Naive thymus-derived CD8-positive, alpha-beta T cell (primary cell): ENCODE data around the gene FBXO41. TPM values are rescaled to one million over a fixed set of nuclear protein-coding genes. Genes with fewer than 3 reads are reported as not detected.

ENCODE experiments used
- ATAC-seq, 2 donors: fragments of 150-1000 bp; cut with Tn5 transposase in 1 of 2; sonication (Bioruptor Pico), chemical (Tn5 transposase) in 1 of 2; 1 replicate in 1 of 2; 2 replicates in 1 of 2; pipeline ENCODE4 v1.10.0; 2021; ENCODE audit warnings: mild to moderate bottlenecking in 2 of 2, moderate library complexity in 2 of 2
- POLR2A ChIA-PET: fragments of 350-600 bp; sonication (Branson Sonifier 250); formaldehyde crosslinking; loops from one replicate; lab custom pipeline; 2021; ENCODE audit warnings: antibody characterized with exemption; lab: Charles Lee
- DNase-seq, 10 donors: peaks; one replicate each; pipeline versions ENCODE4 v3.0.0 to v3.0.0-alpha.2; 2020 to 2022
- H3K27ac Mint-ChIP-seq, 10 donors: one replicate each; pipeline ENCODE4 v1.8.0; 2020 to 2022; ENCODE audit warnings: mild to moderate bottlenecking in 10 of 10, mixed read lengths in 10 of 10, moderate library complexity in 4 of 10, inconsistent platforms in 1 of 10
- H3K27me3 Mint-ChIP-seq, 5 donors: one replicate each; pipeline ENCODE4 v1.8.0; 2021 to 2022; ENCODE audit warnings: mixed read lengths in 5 of 5
- H3K36me3 Mint-ChIP-seq, 3 donors: one replicate each; pipeline ENCODE4 v1.8.0; 2020 to 2022; ENCODE audit warnings: mixed read lengths in 3 of 3, mild to moderate bottlenecking in 2 of 3, inconsistent platforms in 1 of 3
- H3K4me1 Mint-ChIP-seq, 4 donors: one replicate each; pipeline ENCODE4 v1.8.0; 2021 to 2022; ENCODE audit warnings: mixed read lengths in 4 of 4
- H3K4me3 Mint-ChIP-seq, 10 donors: one replicate each; pipeline ENCODE4 v1.8.0; 2020 to 2022; ENCODE audit warnings: mild to moderate bottlenecking in 10 of 10, mixed read lengths in 10 of 10, moderate library complexity in 6 of 10, inconsistent platforms in 1 of 10
- H3K9me3 Mint-ChIP-seq, 9 donors: one replicate each; pipeline ENCODE4 v1.8.0; 2020 to 2022; ENCODE audit warnings: mixed read lengths in 9 of 9, mild to moderate bottlenecking in 3 of 9, inconsistent platforms in 1 of 9, moderate library complexity in 1 of 9
- polyA plus RNA-seq, 3 donors: library from polyadenylated mRNA; unstranded; fragments of 300-500 nt; fragmentation: Illumina TruSeq; gene quantifications; one replicate each; pipeline ENCODE4 v1.2.3, GENCODE V29; 2021
- total RNA-seq, 8 experiments: library from RNA in 2 of 8; stranded (reverse) in 2 of 8; gene quantifications; one replicate each; pipeline ENCODE4 v1.2.3 and lab custom pipeline; 2021 to 2026

FBXO41 gene
- total and polyA plus RNA-seq, 5 experiments from 2014 or later = 1.0 to 28.0 (median 2.7) TPM

DNA sequence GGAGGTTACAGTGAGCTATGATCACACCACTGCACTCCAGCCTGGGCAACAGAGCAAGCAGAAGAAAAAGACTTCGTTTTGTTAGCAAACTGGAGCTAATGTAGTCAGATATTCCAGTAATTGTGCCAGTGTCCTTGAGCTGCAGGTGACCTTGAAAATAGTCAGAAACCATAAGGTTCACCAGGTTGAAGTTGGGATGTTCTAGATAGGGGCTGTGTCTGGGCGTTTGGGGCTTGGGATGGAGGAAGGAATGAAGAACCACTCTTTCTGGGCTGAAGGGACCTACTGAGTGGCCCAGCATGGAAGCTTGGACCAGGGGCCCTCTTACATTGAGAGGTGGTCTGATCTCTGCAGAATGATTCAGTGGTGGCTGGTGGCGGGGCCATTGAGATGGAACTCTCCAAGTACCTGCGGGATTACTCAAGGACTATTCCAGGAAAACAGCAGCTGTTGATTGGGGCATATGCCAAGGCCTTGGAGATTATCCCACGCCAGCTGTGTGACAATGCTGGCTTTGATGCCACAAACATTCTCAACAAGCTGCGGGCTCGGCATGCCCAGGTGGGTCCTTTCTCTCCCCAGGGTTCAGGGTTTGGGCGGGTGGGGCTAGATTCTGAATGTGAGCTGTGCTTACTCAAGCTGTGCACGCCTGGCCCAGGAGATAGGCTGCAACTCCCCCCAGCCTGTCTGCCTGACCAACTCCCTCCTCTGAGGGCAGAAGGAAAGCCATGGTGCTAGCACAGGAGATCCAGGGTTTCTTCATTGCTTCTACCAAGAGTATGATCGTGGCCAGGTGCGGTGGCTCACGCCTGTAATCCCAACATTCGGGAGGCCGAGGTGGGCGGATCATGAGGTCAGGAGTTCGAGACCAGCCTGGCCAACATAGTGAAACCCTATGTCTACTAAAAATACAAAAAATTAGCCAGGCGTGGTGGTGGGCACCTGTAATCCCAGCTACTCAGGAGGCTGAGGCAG lies 33.1 kb downstream of the FBXO41 start:
- Mint-ChIP-seq H3K4me1 (peaks cover 0 to 13% (median 4%) of the 10 kb centered on the region in 4 donors), H3K36me3 (peaks cover 0 to 83% (median 20%) of the 10 kb centered on the region in 3 donors), H3K4me3 (no peak overlapping the region), H3K27ac (peak overlapping the region in 3 of 10 donors; percentile 34 to 65 (median 62)), H3K27me3 (no peaks in the 10 kb centered on the region), H3K9me3 (no peaks in the 10 kb centered on the region)
- no peak for ATAC-seq
- POLR2A ChIA-PET = interaction anchor here (0.7 kb wide), 1 partner anchor 33 kb away, joined by 3 read pairs; the partner anchor contains the start of gene FBXO41
- no peak for DNase-seq

DNA sequence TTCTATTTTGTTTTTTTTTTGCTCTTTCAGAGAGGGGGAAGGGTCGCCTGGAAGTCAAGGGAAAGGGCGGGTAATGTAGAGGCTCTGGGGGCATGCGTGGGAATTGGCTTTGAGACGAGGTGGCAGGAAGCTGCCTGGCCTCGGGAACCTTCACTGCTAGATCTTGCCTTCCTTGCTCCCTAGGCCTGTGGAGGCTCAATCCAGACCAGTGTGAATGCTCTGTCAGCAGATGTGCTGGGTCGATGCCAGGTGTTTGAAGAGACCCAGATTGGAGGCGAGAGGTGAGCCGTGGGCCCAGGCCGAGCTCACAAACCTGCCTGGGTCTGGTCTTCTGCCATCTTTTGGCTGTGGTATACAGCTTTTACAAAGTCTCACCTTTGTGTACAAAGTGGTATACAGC lies 34.6 kb downstream of the FBXO41 start:
- POLR2A ChIA-PET = no interaction called here
- Mint-ChIP-seq H3K27me3 (no peaks in the 10 kb centered on the region), H3K4me3 (no peak overlapping the region)

DNA sequence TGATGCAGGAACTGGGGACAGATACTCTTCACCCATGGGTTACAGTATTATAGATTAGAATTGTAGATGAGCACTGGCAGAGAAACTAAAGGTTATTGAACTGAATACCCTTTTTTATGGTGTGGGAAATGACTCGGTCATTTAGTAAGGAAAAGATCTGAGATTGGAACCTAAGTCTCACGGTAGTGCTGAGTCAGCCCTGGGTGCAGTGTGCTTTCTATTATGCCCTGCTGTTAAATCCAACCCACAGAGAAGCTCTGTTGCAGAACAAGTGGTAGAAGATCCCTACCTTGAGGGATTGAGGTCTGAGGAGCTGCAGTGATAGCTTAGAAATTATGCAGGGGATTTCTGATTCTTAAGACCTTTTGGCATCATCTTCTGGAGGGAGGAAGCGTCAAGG lies 37.4 kb downstream of the FBXO41 start:
- H3K4me3 Mint-ChIP-seq = no peak overlapping the region
- no peaks in the 10 kb centered on the region for H3K9me3 Mint-ChIP-seq
- peak overlapping the region in 7 of 10 donors; percentile 5 to 80 (median 52) for H3K27ac Mint-ChIP-seq
- no peaks in the 10 kb centered on the region for H3K27me3 Mint-ChIP-seq
- peaks cover 0 to 97% (median 35%) of the 10 kb centered on the region in 3 donors for H3K36me3 Mint-ChIP-seq
- POLR2A ChIA-PET = no interaction called here
- H3K4me1 Mint-ChIP-seq = peaks cover 0 to 20% (median 8%) of the 10 kb centered on the region in 4 donors
- no peak for DNase-seq
- no peak for ATAC-seq

More for the DNA sequence above, 34.6 kb downstream of the FBXO41 start:
- peak overlapping the region in 4 of 10 donors; percentile 43 to 53 (median 48) for H3K27ac Mint-ChIP-seq
- ATAC-seq = no peak
- H3K4me1 Mint-ChIP-seq = peaks cover 0 to 15% (median 7%) of the 10 kb centered on the region in 4 donors
- peaks cover 0 to 98% (median 28%) of the 10 kb centered on the region in 3 donors for H3K36me3 Mint-ChIP-seq
- H3K9me3 Mint-ChIP-seq = no peaks in the 10 kb centered on the region
- no peak for DNase-seq

DNA sequence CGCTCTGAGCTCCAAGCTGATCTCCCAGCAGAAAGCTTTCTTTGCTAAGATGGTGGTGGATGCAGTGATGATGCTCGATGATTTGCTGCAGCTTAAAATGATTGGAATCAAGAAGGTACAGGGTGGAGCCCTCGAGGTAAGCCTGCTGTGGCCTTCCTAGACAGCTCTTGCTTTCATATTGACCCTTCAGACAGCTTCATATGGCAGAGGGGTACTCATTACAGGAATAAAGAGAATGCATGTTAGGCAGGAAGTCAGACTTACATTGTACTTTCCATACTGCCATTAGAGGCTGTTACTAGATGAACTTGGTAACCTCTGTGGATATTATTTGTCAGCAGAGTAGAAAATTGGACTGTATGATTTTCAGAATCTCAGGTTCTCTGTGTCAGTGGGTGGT lies 39.7 kb downstream of the FBXO41 start:
- POLR2A ChIA-PET = interaction anchor here (0.7 kb wide), 1 partner anchor 152 kb away, joined by 3 read pairs; no protein-coding TSS in a partner anchor
- no peak for ATAC-seq
- peaks cover 4 to 28% (median 8%) of the 10 kb centered on the region in 4 donors for H3K4me1 Mint-ChIP-seq
- no peaks in the 10 kb centered on the region for H3K9me3 Mint-ChIP-seq
- no peak overlapping the region for H3K4me3 Mint-ChIP-seq
- peaks cover 0 to 97% (median 28%) of the 10 kb centered on the region in 3 donors for H3K36me3 Mint-ChIP-seq
- DNase-seq = no peak
- H3K27ac Mint-ChIP-seq = peak overlapping the region in 2 of 10 donors; percentile 3 to 49
- no peaks in the 10 kb centered on the region for H3K27me3 Mint-ChIP-seq

DNA sequence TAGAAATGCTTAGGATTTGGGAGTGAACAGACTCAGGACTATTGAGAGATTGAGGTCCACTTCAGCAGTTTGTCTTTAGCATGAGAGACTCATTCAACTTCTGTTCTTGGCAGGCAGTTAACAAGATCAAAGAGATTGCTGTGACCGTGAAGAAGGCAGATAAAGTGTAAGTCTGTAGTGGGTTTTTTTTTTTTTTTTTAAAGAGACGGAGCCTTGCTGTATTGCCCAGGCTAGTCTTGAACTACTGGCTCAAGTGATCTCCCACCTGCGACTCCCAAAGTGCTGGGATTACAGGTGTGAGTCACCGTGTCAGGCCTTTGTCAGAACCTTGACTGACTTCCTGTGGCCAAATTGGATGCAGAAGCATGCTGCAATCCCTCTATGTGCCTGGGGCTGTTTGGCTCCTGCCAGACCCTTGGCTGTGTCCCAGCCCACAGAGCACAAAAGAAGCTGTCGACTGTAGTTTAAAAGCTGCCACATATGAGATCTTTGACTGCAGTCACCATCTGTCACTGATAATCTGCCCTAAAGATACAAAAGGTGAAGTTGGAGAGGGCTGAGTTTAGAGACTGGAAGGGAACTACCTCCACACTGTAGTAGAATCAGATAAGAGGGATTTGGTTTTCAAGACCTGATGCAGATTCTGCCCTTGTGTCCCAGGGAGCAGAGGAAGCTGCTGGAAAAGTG lies 40.3 kb downstream of the FBXO41 start:
- POLR2A ChIA-PET = interaction anchor here (0.7 kb wide), 1 partner anchor 152 kb away, joined by 3 read pairs; no protein-coding TSS in a partner anchor
- H3K4me3 Mint-ChIP-seq = no peak overlapping the region
- ATAC-seq = no peak
- H3K36me3 Mint-ChIP-seq = peaks cover 0 to 96% (median 26%) of the 10 kb centered on the region in 3 donors
- DNase-seq = no peak
- no peaks in the 10 kb centered on the region for H3K27me3 Mint-ChIP-seq
- H3K27ac Mint-ChIP-seq = peak overlapping the region in 3 of 10 donors; percentile 34 to 49 (median 49)
- H3K9me3 Mint-ChIP-seq = no peaks in the 10 kb centered on the region
- peaks cover 7 to 34% (median 11%) of the 10 kb centered on the region in 4 donors for H3K4me1 Mint-ChIP-seq

DNA sequence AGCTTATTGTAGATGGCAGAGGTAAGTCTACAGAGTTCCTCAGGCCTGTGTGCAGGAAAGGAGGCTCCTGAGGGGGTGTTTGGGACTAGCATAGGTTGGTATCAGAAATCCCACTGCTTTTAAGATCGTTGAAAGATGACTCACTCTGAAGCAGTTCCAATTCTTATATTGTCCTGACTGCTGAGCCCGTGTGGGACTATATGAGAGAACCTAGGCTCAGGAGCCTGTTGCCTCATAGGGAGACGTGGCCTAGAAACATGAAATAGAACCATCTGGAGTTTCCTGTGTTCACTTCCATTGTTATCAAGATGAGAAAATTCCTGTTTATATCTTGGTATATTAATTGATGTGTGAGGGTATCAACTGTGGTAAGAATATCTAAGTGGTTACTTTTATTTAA lies 44.5 kb downstream of the FBXO41 start:
- POLR2A ChIA-PET = interaction anchor here (0.6 kb wide), 1 partner anchor 163 kb away, joined by 5 read pairs; no protein-coding TSS in a partner anchor
- H3K9me3 Mint-ChIP-seq = no peaks in the 10 kb centered on the region
- peaks cover 0 to 73% (median 7%) of the 10 kb centered on the region in 3 donors for H3K36me3 Mint-ChIP-seq
- DNase-seq = no peak
- no peak overlapping the region for H3K4me3 Mint-ChIP-seq
- peaks cover 21 to 56% (median 45%) of the 10 kb centered on the region in 4 donors for H3K4me1 Mint-ChIP-seq
- no peaks in the 10 kb centered on the region for H3K27me3 Mint-ChIP-seq
- H3K27ac Mint-ChIP-seq = peak overlapping the region in 3 of 10 donors; percentile 6 to 76 (median 22)
- ATAC-seq = no peak

DNA sequence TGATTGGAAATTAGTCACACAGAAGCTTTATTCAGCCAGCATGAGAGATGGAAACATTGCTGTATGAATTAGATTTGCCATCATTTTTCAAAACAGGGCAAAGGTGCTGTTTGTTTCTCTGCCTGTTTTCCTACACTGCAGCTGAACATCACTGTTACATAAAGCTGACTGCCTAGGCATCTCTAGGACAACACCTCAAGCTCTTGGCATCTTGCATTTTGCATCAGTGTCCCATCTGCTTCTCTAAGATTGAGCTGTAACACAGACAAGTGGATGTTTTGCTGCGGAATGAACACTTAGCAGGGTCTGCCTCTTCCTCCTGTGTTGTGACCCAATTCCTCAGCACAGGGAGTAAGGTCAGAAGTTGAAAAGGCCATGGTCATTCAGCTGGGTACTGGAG lies 45.3 kb downstream of the FBXO41 start:
- H3K27ac Mint-ChIP-seq = peak overlapping the region in 6 of 10 donors; percentile 15 to 76 (median 52)
- POLR2A ChIA-PET = no interaction called here
- peaks cover 23 to 60% (median 48%) of the 10 kb centered on the region in 4 donors for H3K4me1 Mint-ChIP-seq

DNA sequence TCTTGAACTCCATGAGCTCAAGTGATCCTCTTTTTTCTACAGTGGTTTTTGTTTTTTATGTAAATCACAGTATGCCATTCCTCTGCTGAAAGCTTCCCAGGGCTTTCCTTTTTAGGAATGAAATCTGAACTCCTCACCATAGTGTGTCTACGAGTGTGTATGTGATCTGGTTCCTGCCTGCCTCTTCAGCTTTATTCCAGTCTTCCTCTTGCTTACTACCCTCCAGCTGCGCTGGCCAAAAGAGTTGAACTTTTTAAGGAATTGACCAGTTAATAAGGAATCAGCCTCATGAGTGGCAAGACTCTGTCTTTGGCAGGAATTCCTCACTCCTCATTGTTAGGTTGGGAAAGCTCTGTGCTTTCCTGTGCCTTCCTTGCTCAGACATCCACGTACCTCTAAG lies 46.1 kb downstream of the FBXO41 start:
- Mint-ChIP-seq H3K9me3 (no peaks in the 10 kb centered on the region), H3K27me3 (no peaks in the 10 kb centered on the region), H3K27ac (peak overlapping the region in 7 of 10 donors; percentile 15 to 78 (median 44)), H3K4me1 (peaks cover 23 to 62% (median 48%) of the 10 kb centered on the region in 4 donors), H3K4me3 (peak overlapping the region in 1 of 10 donors; percentile 22), H3K36me3 (peaks cover 0 to 59% (median 3%) of the 10 kb centered on the region in 3 donors)
- ATAC-seq (no peak), DNase-seq (no peak)
- POLR2A ChIA-PET = no interaction called here

More for the DNA sequence above, 45.3 kb downstream of the FBXO41 start:
- ATAC-seq (no peak), DNase-seq (no peak)
- no peaks in the 10 kb centered on the region for H3K9me3 Mint-ChIP-seq
- H3K36me3 Mint-ChIP-seq = peaks cover 0 to 65% (median 6%) of the 10 kb centered on the region in 3 donors
- H3K4me3 Mint-ChIP-seq = no peak overlapping the region
- H3K27me3 Mint-ChIP-seq = no peaks in the 10 kb centered on the region

DNA sequence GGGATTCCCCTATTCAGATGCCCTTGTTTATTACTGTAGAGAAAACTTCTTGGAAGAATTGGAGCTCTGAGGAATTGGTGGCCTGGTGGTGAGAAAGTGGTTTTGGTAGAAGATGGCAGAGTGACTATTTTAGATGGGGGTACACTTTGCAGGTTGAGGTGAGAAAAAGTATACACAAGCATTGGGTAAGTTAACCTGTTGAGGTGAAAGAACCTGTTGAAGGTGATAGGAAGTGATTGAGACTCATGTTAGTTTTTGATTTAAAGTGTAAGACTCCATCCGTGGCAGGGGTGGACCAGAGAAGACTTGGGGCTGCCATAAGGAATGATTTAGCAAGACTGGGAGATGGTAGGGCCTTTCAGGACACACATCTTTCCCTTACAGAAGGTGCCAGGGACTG lies 47.1 kb downstream of the FBXO41 start:
- H3K27me3 Mint-ChIP-seq = no peaks in the 10 kb centered on the region
- H3K9me3 Mint-ChIP-seq = no peaks in the 10 kb centered on the region
- ATAC-seq (no peak), DNase-seq (no peak)
- peaks cover 0 to 49% (median 0%) of the 10 kb centered on the region in 3 donors for H3K36me3 Mint-ChIP-seq
- H3K4me1 Mint-ChIP-seq = peaks cover 24 to 71% (median 52%) of the 10 kb centered on the region in 4 donors
- POLR2A ChIA-PET = no interaction called here
- peak overlapping the region in 3 of 10 donors; percentile 2 to 19 (median 5) for H3K4me3 Mint-ChIP-seq
- peak overlapping the region in 8 of 10 donors; percentile 0 to 73 (median 24) for H3K27ac Mint-ChIP-seq

DNA sequence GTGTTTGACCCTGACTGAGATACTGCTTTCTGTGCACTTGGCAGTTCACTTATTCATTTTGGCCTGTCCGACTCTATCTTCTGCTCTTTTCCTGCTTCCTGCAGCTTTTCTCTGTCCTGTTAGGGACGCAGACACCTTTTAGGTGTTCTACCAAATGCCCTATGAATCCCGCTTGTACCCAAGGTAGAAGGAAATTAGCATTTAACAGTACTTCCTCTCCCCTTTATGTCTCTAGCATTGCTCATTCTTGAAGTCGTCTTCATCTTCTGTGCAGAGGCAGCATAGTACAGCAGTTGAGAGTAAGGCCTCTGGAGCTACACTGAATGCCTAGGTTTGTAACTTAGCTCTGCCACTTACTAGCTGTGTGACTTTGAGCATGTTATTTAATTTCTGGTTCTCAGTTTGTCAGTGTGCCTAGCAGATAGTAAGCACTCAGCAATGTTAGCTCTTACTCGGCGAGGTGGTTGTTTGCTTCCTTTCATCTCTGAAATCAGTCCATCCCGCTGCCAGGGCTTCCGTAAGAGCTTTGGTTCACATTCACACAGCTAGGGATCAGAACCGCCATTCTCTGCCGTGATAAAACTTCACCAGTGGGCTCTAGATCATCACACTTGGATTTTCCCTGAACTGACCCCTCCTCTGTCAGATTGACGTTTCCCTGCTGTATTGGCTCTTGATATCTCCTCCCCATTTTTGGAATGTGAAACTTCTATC lies 48.8 kb downstream of the FBXO41 start:
- DNase-seq (no peak), ATAC-seq (no peak)
- Mint-ChIP-seq H3K9me3 (no peaks in the 10 kb centered on the region), H3K27ac (peak overlapping the region; percentile 91 to 98 (median 97)), H3K4me3 (peak overlapping the region; percentile 90 to 99 (median 97)), H3K36me3 (peaks cover 0 to 34% (median 0%) of the 10 kb centered on the region in 3 donors), H3K4me1 (peaks cover 27 to 71% (median 51%) of the 10 kb centered on the region in 4 donors), H3K27me3 (no peaks in the 10 kb centered on the region)
- POLR2A ChIA-PET = interaction anchor here (0.7 to 4.9 kb wide), 7 partner anchors 17 to 1344 kb away, joined by 4 to 37 read pairs (median 11); partner anchors contain the start of genes ALMS1 and FBXO41
